OCI-LY3 (cell line): ENCODE results near the gene ADAMTS7.

Experiments
- CTCF ChIP-seq: fragments of 200-600, 300-600 bp; sonication (generic); IDR thresholded peaks from 2 replicates; pipeline ENCODE4 v1.5.1; 2014; ENCODE audit warnings: antibody characterized with exemption, low read length, low read depth
- EZH2phosphoT487 ChIP-seq: fragments of 200-600 bp; shearing (Covaris generic); IDR thresholded peaks from 2 replicates; pipeline ENCODE4 v1.6.1; 2018; ENCODE audit warnings: antibody characterized with exemption, mixed run types, low read depth

- no peak for TF ChIP-seq CTCF
- TF ChIP-seq EZH2phosphoT487, result no peak
Measured at GRCh38 chr15:78830514-78831228, 19.4 kb upstream of the ADAMTS7 start.
